H1 (cell line): Measurements from ENCODE around the gene OSTF1. TPM values are rescaled to one million over a fixed set of nuclear protein-coding genes. Genes with fewer than 3 reads are reported as not detected.

Experiments used
- CTCF ChIA-PET: fragments of 300-600 bp; sonication (Branson Sonifier 250); formaldehyde crosslinking; loops from one replicate; lab custom pipeline; 2021; ENCODE audit not compliant: partially characterized antibody; lab: Charles Lee
- POLR2A ChIA-PET: fragments of 300-600 bp; sonication (Branson Sonifier 250); formaldehyde crosslinking; loops from one replicate; lab custom pipeline; 2021; ENCODE audit warnings: inconsistent platforms; ENCODE audit not compliant: partially characterized antibody; lab: Charles Lee
- DNase-seq, 2 experiments: peaks; one replicate each; pipeline versions ENCODE4 v3.0.0 to v3.0.0-alpha.2; 2010 to 2022; ENCODE audit warnings: low spot score in 2 of 2, low read depth in 1 of 2, mixed read lengths in 1 of 2
- FAIRE-seq: peaks from 2 replicates; lab custom pipeline; 2011; peaks lifted over from hg19 to GRCh38; lab: Jason Lieb, UNC
- H2AFZ ChIP-seq: 2 replicates; pipeline ENCODE4 v1.8.1; 2012; ENCODE audit warnings: low read length, inconsistent platforms
- H2AK5ac ChIP-seq: 2 replicates; pipeline ENCODE4 v1.6.1; 2013; ENCODE audit warnings: low read depth, low read length
- H2BK120ac ChIP-seq: replicated peaks from 2 replicates; pipeline ENCODE3; 2013; ENCODE audit warnings: low read depth, low read length, inconsistent platforms
- H2BK12ac ChIP-seq: 2 replicates; pipeline ENCODE4 v1.6.1; 2013; ENCODE audit warnings: low read depth, low read length
- H2BK15ac ChIP-seq: 2 replicates; pipeline ENCODE4 v1.6.1; 2013; ENCODE audit warnings: low read length
- H2BK20ac ChIP-seq: 2 replicates; pipeline ENCODE4 v1.6.1; 2013; ENCODE audit warnings: low read length
- H2BK5ac ChIP-seq: 2 replicates; pipeline ENCODE4 v1.6.1; 2013; ENCODE audit warnings: low read depth, low read length
- H3K14ac ChIP-seq: 2 replicates; pipeline ENCODE4 v1.6.1; 2013; ENCODE audit warnings: inconsistent platforms; ENCODE audit not compliant: insufficient read length
- H3K18ac ChIP-seq: 2 replicates; pipeline ENCODE4 v1.6.1; 2013; ENCODE audit warnings: low read length; ENCODE audit errors: extremely low read depth
- H3K23ac ChIP-seq: 2 replicates; pipeline ENCODE4 v1.6.1; 2013; ENCODE audit warnings: inconsistent platforms; ENCODE audit not compliant: insufficient read length
- H3K23me2 ChIP-seq: 2 replicates; pipeline ENCODE4 v1.6.1; 2013; ENCODE audit warnings: low read depth, low read length
- H3K27ac ChIP-seq: 2 replicates; pipeline ENCODE4 v1.6.1; 2011; ENCODE audit warnings: low read depth, low read length, inconsistent platforms
- H3K27me3 ChIP-seq, 4 experiments: replicated peaks in 1 of 4; 1 replicate in 1 of 4; 2 replicates in 3 of 4; pipeline versions ENCODE4 v1.6.1 to v1.8.1; 2011 to 2013; ENCODE audit warnings: low read length in 3 of 4, mild to moderate bottlenecking in 3 of 4, inconsistent platforms in 2 of 4, mixed read lengths in 2 of 4, moderate library complexity in 1 of 4; ENCODE audit not compliant: control insufficient read depth in 3 of 4, insufficient read depth in 3 of 4; ENCODE audit errors: extremely low read depth in 1 of 4
- H3K36me3 ChIP-seq, 4 experiments: 2 replicates each; pipeline versions ENCODE4 v1.6.1 to v1.8.1; 2011 to 2013; ENCODE audit warnings: mild to moderate bottlenecking in 4 of 4, low read length in 3 of 4, moderate library complexity in 2 of 4, control low read depth in 1 of 4, inconsistent platforms in 1 of 4; ENCODE audit not compliant: insufficient read depth in 4 of 4, control insufficient read depth in 2 of 4
- H3K4ac ChIP-seq: replicated peaks from 2 replicates; pipeline ENCODE3; 2013; ENCODE audit warnings: low read length, low read depth, mixed read lengths, inconsistent platforms; ENCODE audit not compliant: insufficient read length
- H3K4me1 ChIP-seq, 4 experiments: replicated peaks in 1 of 4; 1 replicate in 1 of 4; 2 replicates in 3 of 4; pipeline versions ENCODE4 v1.6.1 to v1.8.1; 2011 to 2013; ENCODE audit warnings: low read length in 3 of 4, inconsistent platforms in 2 of 4, mixed read lengths in 1 of 4; ENCODE audit not compliant: insufficient read depth in 4 of 4, control insufficient read depth in 3 of 4
- H3K4me2 ChIP-seq, 2 experiments: 2 replicates each; pipeline versions ENCODE4 v1.6.1 to v1.8.1; 2011 to 2013; ENCODE audit warnings: low read depth in 2 of 2, low read length in 2 of 2, control low read depth in 1 of 2, inconsistent platforms in 1 of 2, mild to moderate bottlenecking in 1 of 2; ENCODE audit not compliant: insufficient read depth in 1 of 2
- H3K4me3 ChIP-seq, 4 experiments: fragments of 200-600, 300-600 bp in 1 of 4; sonication (generic), shearing (Covaris generic), sonication (Bioruptor Twin) in 1 of 4; 2 replicates each; pipeline versions ENCODE4 v1.5.1 to v1.8.1; 2011 to 2016; ENCODE audit warnings: low read length in 4 of 4, low read depth in 3 of 4, control low read depth in 2 of 4, inconsistent platforms in 2 of 4, mild to moderate bottlenecking in 2 of 4, mixed read lengths in 1 of 4, moderate library complexity in 1 of 4; ENCODE audit not compliant: insufficient read depth in 2 of 4; ENCODE audit errors: extremely low read depth in 1 of 4
- H3K56ac ChIP-seq: replicated peaks from 2 replicates; pipeline ENCODE3; 2013; ENCODE audit warnings: low read depth, mild to moderate bottlenecking, mixed read lengths, low read length, inconsistent platforms; ENCODE audit not compliant: insufficient read length
- H3K79me1 ChIP-seq: 2 replicates; pipeline ENCODE4 v1.6.1; 2013; ENCODE audit warnings: low read depth, low read length, control low read depth
- H3K79me2 ChIP-seq, 2 experiments: 2 replicates each; pipeline versions ENCODE4 v1.6.1 to v1.8.1; 2012 to 2013; ENCODE audit warnings: low read length in 2 of 2, mild to moderate bottlenecking in 2 of 2, inconsistent platforms in 1 of 2; ENCODE audit not compliant: insufficient read depth in 2 of 2, control insufficient read depth in 1 of 2
- H3K9ac ChIP-seq, 4 experiments: replicated peaks in 1 of 4; 1 replicate in 1 of 4; 2 replicates in 3 of 4; pipeline versions ENCODE4 v1.6.1 to v1.8.1; 2011 to 2013; ENCODE audit warnings: low read depth in 3 of 4, low read length in 3 of 4, control low read depth in 2 of 4, mild to moderate bottlenecking in 2 of 4, moderate library complexity in 2 of 4, inconsistent platforms in 1 of 4; ENCODE audit errors: extremely low read depth in 1 of 4
- H3K9me3 ChIP-seq, 2 experiments: 2 replicates each; pipeline versions ENCODE4 v1.6.1 to v1.8.1; 2012 to 2013; ENCODE audit warnings: mild to moderate bottlenecking in 2 of 2, moderate library complexity in 2 of 2, control low read depth in 1 of 2, inconsistent platforms in 1 of 2, low read depth in 1 of 2, low read length in 1 of 2, mixed read lengths in 1 of 2; ENCODE audit not compliant: insufficient read depth in 2 of 2
- H4K20me1 ChIP-seq, 2 experiments: replicated peaks in 1 of 2; 2 replicates each; pipeline versions ENCODE3 to v1.8.1; 2011 to 2013; ENCODE audit warnings: inconsistent platforms in 2 of 2, low read length in 2 of 2, mild to moderate bottlenecking in 1 of 2; ENCODE audit not compliant: insufficient read depth in 2 of 2, control insufficient read depth in 1 of 2
- H4K5ac ChIP-seq: 2 replicates; pipeline ENCODE4 v1.6.1; 2013; ENCODE audit warnings: low read length, low read depth, mixed read lengths, inconsistent platforms; ENCODE audit not compliant: insufficient read length
- H4K8ac ChIP-seq: 2 replicates; pipeline ENCODE4 v1.8.0; 2013; ENCODE audit warnings: mild to moderate bottlenecking, moderate library complexity, low read length, inconsistent platforms; ENCODE audit not compliant: insufficient read depth; ENCODE audit errors: extremely low read depth
- H4K91ac ChIP-seq: replicated peaks from 2 replicates; pipeline ENCODE3; 2013; ENCODE audit warnings: low read length, mixed read lengths, inconsistent platforms; ENCODE audit not compliant: insufficient read length
- EZH2 ChIP-seq: fragments of 200-600 bp; sonication (generic); IDR thresholded peaks from 2 replicates; pipeline ENCODE4 v1.7.1; 2012; ENCODE audit warnings: low read depth, mild to moderate bottlenecking, moderate library complexity, low read length, inconsistent platforms; ENCODE audit not compliant: severe bottlenecking
- KDM1A ChIP-seq: fragments of 200-600, 300-600 bp; sonication (generic); IDR thresholded peaks from 2 replicates; pipeline ENCODE4 v1.7.1; 2016; ENCODE audit warnings: mild to moderate bottlenecking, low read length, borderline replicate concordance
- KDM4A ChIP-seq: IDR thresholded peaks from one replicate; pipeline ENCODE4 v1.7.1; 2012; ENCODE audit warnings: low read depth, mild to moderate bottlenecking, moderate library complexity, low read length, inconsistent platforms; ENCODE audit not compliant: severe bottlenecking
- KDM5A ChIP-seq: fragments of 200-600 bp; IDR thresholded peaks from 2 replicates; pipeline ENCODE4 v1.7.1; 2012; ENCODE audit warnings: mild to moderate bottlenecking, low read length, inconsistent platforms, mixed read lengths
- NANOG ChIP-seq: IDR thresholded peaks from 2 replicates; pipeline ENCODE4 v1.6.1; 2011; ENCODE audit warnings: low read length, low read depth, mild to moderate bottlenecking, inconsistent platforms; ENCODE audit not compliant: insufficient read depth, poor library complexity, severe bottlenecking
- POLR2A ChIP-seq, 2 experiments: IDR thresholded peaks; 1 replicate in 1 of 2; 2 replicates in 1 of 2; pipeline ENCODE4 v1.6.1; 2011; ENCODE audit warnings: low read depth in 2 of 2, low read length in 2 of 2, mild to moderate bottlenecking in 2 of 2; ENCODE audit errors: control extremely low read depth in 1 of 2
- SIX5 ChIP-seq: IDR thresholded peaks from 2 replicates; pipeline ENCODE4 v1.6.1; 2011; ENCODE audit warnings: mild to moderate bottlenecking, low read depth, low read length
- SRF ChIP-seq: IDR thresholded peaks from 2 replicates; pipeline ENCODE4 v1.6.1; 2011; ENCODE audit warnings: mild to moderate bottlenecking, low read depth, low read length, moderate library complexity
- TBP ChIP-seq: IDR thresholded peaks from 2 replicates; pipeline ENCODE4 v1.6.1; 2011; ENCODE audit warnings: low read depth, low read length, improper control_type of control experiment
- USF2 ChIP-seq: IDR thresholded peaks from 2 replicates; pipeline ENCODE4 v1.6.1; 2011; ENCODE audit warnings: low read length, improper control_type of control experiment
- WGBS, 2 experiments: shearing (Covaris generic) in 1 of 2; methylation state at CpG; one replicate each; pipeline versions ENCODE4 v1.1.6 to v1.1.7; 2013 to 2015; ENCODE audit warnings: low lambda C conversion rate in 2 of 2, mixed read lengths in 2 of 2, inconsistent platforms in 1 of 2, low coverage in 1 of 2, missing lambda C conversion rate in 1 of 2; ENCODE audit not compliant: insufficient replicate concordance in 2 of 2, insufficient coverage in 1 of 2, insufficient read length in 1 of 2; ENCODE audit errors: extremely low coverage in 1 of 2, missing lambda C conversion rate in 1 of 2; 5-methylcytosine and 5-hydroxymethylcytosine counted together
- polyA plus RNA-seq, 7 experiments: library from polyadenylated mRNA; depleted of rRNA in 3 of 7; stranded (reverse) in 5 of 7; unstranded in 2 of 7; fragments of >200 nt in 5 of 7; fragments of 200-250 nt in 2 of 7; gene quantifications; 1 replicate in 5 of 7; 2 replicates in 1 of 7; 4 replicates in 1 of 7; pipeline versions ENCODE4 v1.2.1 to v1.2.3, GENCODE V29; 2011 to 2013; ENCODE audit warnings: missing spikeins in 2 of 7, mixed read lengths in 2 of 7
- total RNA-seq: library from RNA; stranded (reverse); fragmentation: NEBNext Ultra II Directional; extraction: Animal tissue kit (Norgen Biotek cat#: 25700); gene quantifications from 2 replicates; pipeline ENCODE4 v1.2.1, GENCODE V29; 2021

The OSTF1 gene
- total and polyA plus RNA-seq, 2 of the 8 experiments (the other 6 are each of a cell fraction or from before 2014, with no cell fraction given) = 5.0 to 18.9 TPM

- no peak overlapping the region for H4K8ac ChIP-seq
- no peak overlapping the region for H3K4me2 ChIP-seq
- no peaks in the 10 kb centered on the region for H3K79me2 ChIP-seq
- H3K9me3 ChIP-seq = no peaks in the 10 kb centered on the region
- H3K36me3 ChIP-seq = no peaks in the 10 kb centered on the region
- H2BK20ac ChIP-seq = no peak overlapping the region
- no peak overlapping the region for H3K27ac ChIP-seq
- peak overlapping the region; percentile 18; the same call in 1 of the 2 replicates for H2AFZ ChIP-seq
- WGBS, 2 experiments = 71% methylated on average over 1 of the region's 1 CpG; no CpG with 5 or more reads in 1 of the 2 experiments
- no peak overlapping the region for H2BK12ac ChIP-seq
- no peak overlapping the region for H3K9ac ChIP-seq
- H2BK120ac ChIP-seq = no peak overlapping the region
- CTCF ChIA-PET = interaction anchor here (0.6 to 0.8 kb wide), 2 partner anchors 14 to 687 kb away, joined by 3 read pairs; no protein-coding TSS in a partner anchor
- H3K23me2 ChIP-seq = no peaks in the 10 kb centered on the region
- H4K5ac ChIP-seq = no peak overlapping the region
- no peak overlapping the region for H3K18ac ChIP-seq
- H3K4ac ChIP-seq = no peak overlapping the region
- no peak overlapping the region for H2BK15ac ChIP-seq
- no peak overlapping the region for H4K91ac ChIP-seq
- DNase-seq = no peak
- H3K14ac ChIP-seq = no peak overlapping the region
- POLR2A ChIA-PET = interaction anchor here (0.9 kb wide), 1 partner anchor 10 kb away, joined by 3 read pairs; no protein-coding TSS in a partner anchor
- H3K27me3 ChIP-seq = no peaks in the 10 kb centered on the region
- TF ChIP-seq SRF (no peak), TBP (no peak), SIX5 (no peak), NANOG (no peak), USF2 (no peak), POLR2A (IDR thresholded peaks at IDR 0.05; ENCODE audit: control extremely low read depth in 1 of 2, low read depth in 2 of 2, low read length in 2 of 2) (no peak), KDM4A (no peak), KDM1A (no peak), EZH2 (no peak), KDM5A (no peak)
- no peak overlapping the region for H3K23ac ChIP-seq
- H3K4me1 ChIP-seq = no peaks in the 10 kb centered on the region
- peaks cover 0 to 1% of the 10 kb centered on the region in 2 experiments for H4K20me1 ChIP-seq
- H3K56ac ChIP-seq = no peak overlapping the region
- H3K4me3 ChIP-seq = no peak overlapping the region
- no peak overlapping the region for H2AK5ac ChIP-seq
- FAIRE-seq = no peak
- H3K79me1 ChIP-seq = no peaks in the 10 kb centered on the region
- no peak overlapping the region for H2BK5ac ChIP-seq
Observed at GRCh38 chr9:75181750-75182149, 93.4 kb downstream of the OSTF1 start.
